Measurements from ENCODE around the gene RIPK1. TPM values are rescaled to one million over a fixed set of nuclear protein-coding genes. Genes with fewer than 3 reads are reported as not detected.
"Not testable (repeated sequence)": the region's sequence is repeated elsewhere in the genome, so short reads cannot be mapped to it uniquely, and the experiment has no call there.

RIPK1 gene
- total RNA-seq, 1 experiment from 2014 or later, result 14.5 TPM

DNA sequence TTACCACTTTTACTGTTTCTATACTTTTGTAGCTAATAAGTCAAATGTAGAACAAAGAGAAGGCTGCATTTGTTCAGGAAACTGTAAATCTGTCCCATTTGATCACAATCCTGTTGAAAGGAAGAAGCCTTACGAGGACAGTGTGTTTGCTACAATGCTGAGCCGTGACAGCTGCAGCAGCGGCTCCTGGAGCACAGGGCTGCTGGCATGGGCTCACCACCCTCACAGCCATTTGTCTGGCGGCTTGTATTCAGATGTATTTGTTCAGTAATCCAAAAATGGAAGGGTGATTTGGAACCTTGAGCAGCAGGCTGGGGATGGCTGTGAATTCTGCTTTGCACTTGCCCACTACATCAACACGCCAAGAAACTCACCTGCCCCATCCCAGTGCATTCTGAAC lies 83.4 kb downstream of the RIPK1 start:
- Histone ChIP-seq H3K4me2 (ENCODE audit: low read length) (no peak overlapping the region), H3K27me3 (ENCODE audit: low read length) (no peaks in the 10 kb centered on the region), H3K9ac (ENCODE audit: low read length) (no peak overlapping the region), H2AFZ (ENCODE audit: low read length) (no peak overlapping the region), H3K36me3 (ENCODE audit: low read depth, low read length) (peaks cover 19% of the 10 kb centered on the region), H3K79me2 (ENCODE audit: low read length) (peaks cover under 1% of the 10 kb centered on the region; the same call in 1 of the 2 replicates), H3K4me1 (ENCODE audit: insufficient read depth, low read length) (no peaks in the 10 kb centered on the region), H4K20me1 (ENCODE audit: low read length) (no peaks in the 10 kb centered on the region), H3K9me2 (replicated peaks; ENCODE audit: low read length) (no peaks in the 10 kb centered on the region), H3K27ac (ENCODE audit: low read length) (no peak overlapping the region), H3K9me3 (ENCODE audit: low read length) (no peaks in the 10 kb centered on the region), H3K4me3 (ENCODE audit: low read length) (no peak overlapping the region), H3F3A (ENCODE audit: low read length, unreplicated experiment) (no peaks in the 10 kb centered on the region)
- CTCF ChIA-PET, result no interaction called here
- ATAC-seq (no peak), DNase-seq (no peak)
- TF ChIP-seq EZH2 (IDR thresholded peaks at IDR 0.05; ENCODE audit: low read length, unreplicated experiment), result no peak
- TF ChIP-seq, protein P1, sequence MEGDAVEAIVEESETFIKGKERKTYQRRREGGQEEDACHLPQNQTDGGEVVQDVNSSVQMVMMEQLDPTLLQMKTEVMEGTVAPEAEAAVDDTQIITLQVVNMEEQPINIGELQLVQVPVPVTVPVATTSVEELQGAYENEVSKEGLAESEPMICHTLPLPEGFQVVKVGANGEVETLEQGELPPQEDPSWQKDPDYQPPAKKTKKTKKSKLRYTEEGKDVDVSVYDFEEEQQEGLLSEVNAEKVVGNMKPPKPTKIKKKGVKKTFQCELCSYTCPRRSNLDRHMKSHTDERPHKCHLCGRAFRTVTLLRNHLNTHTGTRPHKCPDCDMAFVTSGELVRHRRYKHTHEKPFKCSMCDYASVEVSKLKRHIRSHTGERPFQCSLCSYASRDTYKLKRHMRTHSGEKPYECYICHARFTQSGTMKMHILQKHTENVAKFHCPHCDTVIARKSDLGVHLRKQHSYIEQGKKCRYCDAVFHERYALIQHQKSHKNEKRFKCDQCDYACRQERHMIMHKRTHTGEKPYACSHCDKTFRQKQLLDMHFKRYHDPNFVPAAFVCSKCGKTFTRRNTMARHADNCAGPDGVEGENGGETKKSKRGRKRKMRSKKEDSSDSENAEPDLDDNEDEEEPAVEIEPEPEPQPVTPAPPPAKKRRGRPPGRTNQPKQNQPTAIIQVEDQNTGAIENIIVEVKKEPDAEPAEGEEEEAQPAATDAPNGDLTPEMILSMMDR (conservative IDR thresholded peaks at IDR 0.05; ENCODE audit: low read depth, low read length), result no peak
- no peak for TF ChIP-seq EZH2phosphoT487 (IDR thresholded peaks at IDR 0.05; ENCODE audit: borderline replicate concordance, low read length)
- BruUV-seq (replicated peaks), result no TSS peak
- POLR2A ChIA-PET (ENCODE audit: unreplicated experiment), result no interaction called here
- intact Hi-C loops (cut with micrococcal nuclease), result no loop called here

DNA sequence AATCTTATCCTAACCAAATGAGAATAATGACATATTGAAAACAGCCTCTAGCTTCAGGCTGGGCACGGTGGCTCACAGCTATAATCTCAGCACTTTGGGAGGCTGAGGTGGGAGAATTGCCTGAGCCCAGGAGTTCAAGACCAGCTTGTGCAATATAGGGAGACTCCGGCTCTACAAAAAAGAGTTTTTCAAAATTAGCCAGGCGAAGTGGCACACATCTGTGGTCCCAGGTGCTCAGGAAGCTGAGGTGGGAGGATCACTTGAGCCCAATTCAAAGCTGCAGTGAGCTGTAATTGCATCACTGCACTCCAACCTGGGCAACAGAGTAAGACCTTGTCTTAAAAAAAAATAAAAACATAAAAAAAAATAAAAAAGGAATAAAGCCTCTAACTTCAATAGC lies 84.4 kb downstream of the RIPK1 start:
- CTCF ChIA-PET, result no interaction called here
- DNase-seq, result no peak
- Histone ChIP-seq H3K27me3 (ENCODE audit: low read length) (no peaks in the 10 kb centered on the region), H3K79me2 (ENCODE audit: low read length) (peaks cover 4% of the 10 kb centered on the region; the same call in 1 of the 2 replicates), H3K4me2 (ENCODE audit: low read length) (no peak overlapping the region), H2AFZ (ENCODE audit: low read length) (no peak overlapping the region), H3K9ac (ENCODE audit: low read length) (no peak overlapping the region), H3K4me1 (ENCODE audit: insufficient read depth, low read length) (no peaks in the 10 kb centered on the region), H3K9me2 (replicated peaks; ENCODE audit: low read length) (no peaks in the 10 kb centered on the region), H4K20me1 (ENCODE audit: low read length) (no peaks in the 10 kb centered on the region), H3K9me3 (ENCODE audit: low read length) (no peaks in the 10 kb centered on the region), H3K4me3 (ENCODE audit: low read length) (no peak overlapping the region), H3F3A (ENCODE audit: low read length, unreplicated experiment) (no peaks in the 10 kb centered on the region), H3K27ac (ENCODE audit: low read length) (no peak overlapping the region), H3K36me3 (ENCODE audit: low read depth, low read length) (peaks cover 14% of the 10 kb centered on the region; the same call in 1 of the 2 replicates)
- no peak for TF ChIP-seq EZH2phosphoT487 (IDR thresholded peaks at IDR 0.05; ENCODE audit: borderline replicate concordance, low read length)
- TF ChIP-seq, protein P1 (conservative IDR thresholded peaks at IDR 0.05; ENCODE audit: low read depth, low read length), result no peak
- TF ChIP-seq EZH2 (IDR thresholded peaks at IDR 0.05; ENCODE audit: low read length, unreplicated experiment), result no peak
- ATAC-seq, result no peak
- intact Hi-C loops (cut with micrococcal nuclease), result no loop called here
- no TSS peak for BruUV-seq (replicated peaks)
- POLR2A ChIA-PET (ENCODE audit: unreplicated experiment), result no interaction called here

DNA sequence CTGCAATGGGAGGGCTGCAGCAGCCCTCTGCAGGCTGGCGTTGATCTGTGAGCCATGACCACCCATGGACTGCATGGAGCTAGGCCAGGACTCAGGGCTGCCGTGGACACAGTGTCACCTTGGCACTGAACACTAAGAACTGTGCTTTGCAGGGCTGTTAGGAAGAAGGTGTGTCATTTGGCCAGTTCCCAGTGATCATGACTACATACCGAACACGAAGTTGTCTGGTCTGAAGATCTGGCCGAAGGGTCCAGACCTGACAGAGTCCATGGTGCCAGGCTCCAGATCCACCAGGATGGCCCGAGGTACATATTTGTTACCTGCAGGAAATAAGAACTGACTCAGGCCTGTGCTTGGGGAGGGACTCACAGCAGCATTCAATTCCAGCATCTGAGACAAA lies 87.1 kb downstream of the RIPK1 start:
- H3K4me3 ChIP-seq (ENCODE audit: low read length); H3K36me3 ChIP-seq (ENCODE audit: low read depth, low read length); H3K9me3 ChIP-seq (ENCODE audit: low read length); H4K20me1 ChIP-seq (ENCODE audit: low read length); H3K9me2 ChIP-seq (replicated peaks; ENCODE audit: low read length); H3K4me2 ChIP-seq (ENCODE audit: low read length); H3F3A ChIP-seq (ENCODE audit: low read length, unreplicated experiment); intact Hi-C loops (cut with micrococcal nuclease); DNase-seq; H2AFZ ChIP-seq (ENCODE audit: low read length); H3K27me3 ChIP-seq (ENCODE audit: low read length); H3K9ac ChIP-seq (ENCODE audit: low read length); BruUV-seq (replicated peaks); H3K4me1 ChIP-seq (ENCODE audit: insufficient read depth, low read length); POLR2A ChIA-PET (ENCODE audit: unreplicated experiment); CTCF ChIA-PET; ATAC-seq; H3K27ac ChIP-seq (ENCODE audit: low read length); H3K79me2 ChIP-seq (ENCODE audit: low read length): not testable (repeated sequence)

DNA sequence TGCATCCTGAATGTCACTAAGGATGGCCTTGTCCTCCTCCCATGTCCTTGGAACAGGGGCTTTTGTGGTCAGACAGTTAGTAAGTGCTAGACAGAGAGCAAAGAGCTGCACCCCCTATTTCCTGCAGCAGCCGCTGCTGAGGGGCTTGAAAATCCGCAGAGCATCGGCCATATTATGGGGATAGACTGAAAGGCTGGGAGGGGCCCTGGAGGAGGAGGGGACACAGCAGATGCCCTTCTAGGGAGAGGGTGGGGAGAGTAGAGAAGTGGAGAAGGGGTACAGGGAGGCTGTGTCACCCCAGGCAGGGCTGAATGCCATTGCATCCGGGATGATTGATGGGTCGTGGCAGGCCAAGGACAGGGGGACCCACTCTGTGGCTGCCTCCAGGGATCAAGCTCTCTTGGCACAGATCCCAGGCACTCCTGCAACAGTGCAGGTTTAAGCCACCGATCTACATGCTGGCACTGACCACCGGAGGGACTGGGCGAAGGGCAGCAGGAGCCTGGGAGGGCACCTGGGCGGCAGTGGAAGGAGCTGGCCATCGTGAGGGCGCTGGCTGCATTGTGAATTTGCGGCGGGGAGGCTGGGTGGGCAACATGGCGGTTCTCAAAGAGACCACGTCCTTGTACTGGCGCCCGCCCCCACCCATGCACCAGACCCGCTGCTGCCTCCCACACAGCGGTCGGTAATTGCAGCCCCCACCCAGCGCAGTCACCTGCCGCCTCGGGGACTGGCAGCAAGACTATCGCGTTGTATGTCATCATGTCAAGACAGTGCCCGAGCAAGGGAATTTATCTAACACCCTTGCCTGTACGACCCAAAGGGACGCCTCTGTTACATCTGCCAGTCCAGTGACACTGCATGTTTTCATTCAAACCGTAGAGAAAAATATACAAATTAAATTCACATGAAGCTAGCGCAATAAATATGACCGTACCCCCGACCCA lies 88.2 kb downstream of the RIPK1 start:
- not testable (repeated sequence) for H4K20me1 ChIP-seq (ENCODE audit: low read length); H3K9me3 ChIP-seq (ENCODE audit: low read length); H3K79me2 ChIP-seq (ENCODE audit: low read length); H3K36me3 ChIP-seq (ENCODE audit: low read depth, low read length); H3K9me2 ChIP-seq (replicated peaks; ENCODE audit: low read length); H3K27ac ChIP-seq (ENCODE audit: low read length); H3F3A ChIP-seq (ENCODE audit: low read length, unreplicated experiment); H3K4me1 ChIP-seq (ENCODE audit: insufficient read depth, low read length); DNase-seq; H3K27me3 ChIP-seq (ENCODE audit: low read length)
- CTCF ChIA-PET, result interaction anchor here (0.5 to 1.4 kb wide), 7 partner anchors 8 to 184 kb away, joined by 3 to 14 read pairs (median 4); no protein-coding TSS in a partner anchor
- intact Hi-C loops (cut with micrococcal nuclease), result loop anchor here (1.0 kb wide), 1 partner anchor 95 kb away; no protein-coding TSS in a partner anchor
- H2AFZ ChIP-seq (ENCODE audit: low read length), result peak overlapping the region; percentile 24
- peak overlapping the region; percentile 83 for H3K9ac ChIP-seq (ENCODE audit: low read length)
- BruUV-seq (replicated peaks), result TSS peak; percentile 47
- peak; percentile 35 for ATAC-seq
- H3K4me2 ChIP-seq (ENCODE audit: low read length), result peak overlapping the region; percentile 97
- peak overlapping the region; percentile 92 for H3K4me3 ChIP-seq (ENCODE audit: low read length)
- POLR2A ChIA-PET (ENCODE audit: unreplicated experiment), result interaction anchor here (0.6 to 0.9 kb wide), 3 partner anchors 18 to 1157 kb away, joined by 3 to 7 read pairs (median 3); no protein-coding TSS in a partner anchor

Data from PC-3 (cell line).